ENCODE measurements around the gene CD1D. TPM values are rescaled to one million over a fixed set of nuclear protein-coding genes. Genes with fewer than 3 reads are reported as not detected.

CD1D gene
- total RNA-seq, 1 experiment from 2014 or later, result not detected

DNA sequence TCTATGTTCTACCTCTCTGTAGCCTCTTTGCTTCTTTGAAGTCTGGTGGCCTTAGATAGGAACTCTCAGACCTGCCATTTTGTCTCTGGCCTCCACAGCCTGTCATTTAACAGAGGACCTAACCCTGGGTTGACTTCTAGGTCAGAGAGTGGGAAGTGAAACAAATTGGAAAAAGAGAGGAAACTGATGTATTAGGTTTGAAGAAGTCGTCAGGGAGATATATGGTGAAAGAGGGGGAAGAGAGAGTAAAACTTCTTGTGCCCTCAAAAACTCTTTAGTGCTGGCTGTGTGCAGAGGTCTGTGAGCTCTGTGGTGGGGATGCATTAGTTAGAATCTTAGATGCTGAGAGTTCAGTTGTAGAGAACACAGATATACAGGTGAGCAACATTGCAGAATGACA lies 30.2 kb upstream of the CD1D start:
- POLR2A ChIA-PET, result no interaction called here
- intact Hi-C loops (cut with micrococcal nuclease), result no loop called here
- no peaks in the 10 kb centered on the region for H3K9me2 ChIP-seq (ENCODE audit: insufficient read depth)
- H4K20me1 ChIP-seq (ENCODE audit: insufficient read depth), result no peaks in the 10 kb centered on the region
- no peak overlapping the region for H3K9ac ChIP-seq (ENCODE audit: low read length)
- CTCF ChIA-PET, result no interaction called here
- no peak overlapping the region for H3K27ac ChIP-seq (ENCODE audit: low read depth, low read length)
- RAD21 ChIA-PET (ENCODE audit: low non-redundant PET in 1 of 2, low total read pairs in 2 of 2, uncharacterized antibody in 2 of 2, unreplicated experiment in 2 of 2), result no interaction called here
- no peaks in the 10 kb centered on the region for H3K79me2 ChIP-seq (ENCODE audit: insufficient read depth, low read length)
- H3K4me3 ChIP-seq (replicated peaks in 1 of 2; ENCODE audit: low read depth in 1 of 2, low read length in 2 of 2), result no peak overlapping the region
- TF ChIP-seq SP1 (IDR thresholded peaks at IDR 0.05; ENCODE audit: low read depth), result no peak
- TF ChIP-seq, protein P1, sequence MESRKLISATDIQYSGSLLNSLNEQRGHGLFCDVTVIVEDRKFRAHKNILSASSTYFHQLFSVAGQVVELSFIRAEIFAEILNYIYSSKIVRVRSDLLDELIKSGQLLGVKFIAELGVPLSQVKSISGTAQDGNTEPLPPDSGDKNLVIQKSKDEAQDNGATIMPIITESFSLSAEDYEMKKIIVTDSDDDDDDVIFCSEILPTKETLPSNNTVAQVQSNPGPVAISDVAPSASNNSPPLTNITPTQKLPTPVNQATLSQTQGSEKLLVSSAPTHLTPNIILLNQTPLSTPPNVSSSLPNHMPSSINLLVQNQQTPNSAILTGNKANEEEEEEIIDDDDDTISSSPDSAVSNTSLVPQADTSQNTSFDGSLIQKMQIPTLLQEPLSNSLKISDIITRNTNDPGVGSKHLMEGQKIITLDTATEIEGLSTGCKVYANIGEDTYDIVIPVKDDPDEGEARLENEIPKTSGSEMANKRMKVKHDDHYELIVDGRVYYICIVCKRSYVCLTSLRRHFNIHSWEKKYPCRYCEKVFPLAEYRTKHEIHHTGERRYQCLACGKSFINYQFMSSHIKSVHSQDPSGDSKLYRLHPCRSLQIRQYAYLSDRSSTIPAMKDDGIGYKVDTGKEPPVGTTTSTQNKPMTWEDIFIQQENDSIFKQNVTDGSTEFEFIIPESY (IDR thresholded peaks at IDR 0.05; ENCODE audit: extremely low read depth, insufficient replicate concordance, low read length), result no peak
- no peak for TF ChIP-seq CEBPB (IDR thresholded peaks at IDR 0.05; ENCODE audit: low read depth)
- no peaks in the 10 kb centered on the region for H3K9me3 ChIP-seq (ENCODE audit: control insufficient read depth in 1 of 2, insufficient read depth in 1 of 2, low read depth in 1 of 2, low read length in 2 of 2)
- no peak for DNase-seq (ENCODE audit: low read depth, low spot score)
- peaks cover 3 to 17% of the 10 kb centered on the region in 2 experiments; a peak in 3 of 4 replicates for H3K4me1 ChIP-seq (ENCODE audit: control insufficient read depth in 1 of 2, insufficient read depth in 2 of 2, low read length in 2 of 2)
- peak overlapping the region; percentile 79; the same call in 1 of the 2 replicates for H3K4me2 ChIP-seq (ENCODE audit: low read length)
- no peak for ATAC-seq
- H3K27me3 ChIP-seq (ENCODE audit: insufficient read depth, low read length), result peaks cover 19% of the 10 kb centered on the region
- no peaks in the 10 kb centered on the region for H3K36me3 ChIP-seq (ENCODE audit: control insufficient read depth in 1 of 2, insufficient read depth in 2 of 2, low read length in 2 of 2)
- peak overlapping the region; percentile 81 for H2AFZ ChIP-seq (ENCODE audit: low read depth, low read length, poor library complexity, severe bottlenecking)
- no TSS peak for BruUV-seq (replicated peaks)

DNA sequence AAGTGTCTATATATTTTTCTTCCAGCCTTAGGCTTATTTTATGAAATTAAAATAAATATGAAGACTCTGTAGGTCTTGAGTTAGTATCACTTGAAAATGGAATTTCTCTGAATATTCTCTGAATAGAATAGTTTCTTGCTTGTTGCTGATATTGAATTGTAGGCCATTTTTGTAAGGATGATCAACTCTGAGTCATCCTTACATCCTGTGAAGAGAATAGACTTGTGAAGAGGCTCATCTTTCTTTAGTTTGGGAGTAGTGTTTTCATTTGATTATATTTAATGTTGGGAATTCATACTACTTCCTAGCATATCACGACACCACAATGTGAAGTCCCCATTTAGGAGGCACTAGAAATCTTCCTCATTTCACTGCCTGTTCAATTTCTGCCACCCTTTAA lies 27.5 kb upstream of the CD1D start:
- BruUV-seq (replicated peaks), result no TSS peak
- H4K20me1 ChIP-seq (ENCODE audit: insufficient read depth), result no peaks in the 10 kb centered on the region
- H3K4me2 ChIP-seq (ENCODE audit: low read length), result no peak overlapping the region
- no peaks in the 10 kb centered on the region for H3K79me2 ChIP-seq (ENCODE audit: insufficient read depth, low read length)
- H3K4me3 ChIP-seq (replicated peaks in 1 of 2; ENCODE audit: low read depth in 1 of 2, low read length in 2 of 2), result no peak overlapping the region
- no peak overlapping the region for H3K27ac ChIP-seq (ENCODE audit: low read depth, low read length)
- H3K9ac ChIP-seq (ENCODE audit: low read length), result no peak overlapping the region
- no peak for ATAC-seq
- no peak for DNase-seq (ENCODE audit: low read depth, low spot score)
- ChIA-PET POLR2A (no interaction called here), RAD21 (ENCODE audit: low non-redundant PET in 1 of 2, low total read pairs in 2 of 2, uncharacterized antibody in 2 of 2, unreplicated experiment in 2 of 2) (no interaction called here), CTCF (no interaction called here)
- H3K9me2 ChIP-seq (ENCODE audit: insufficient read depth), result no peaks in the 10 kb centered on the region
- no peaks in the 10 kb centered on the region for H3K9me3 ChIP-seq (ENCODE audit: control insufficient read depth in 1 of 2, insufficient read depth in 1 of 2, low read depth in 1 of 2, low read length in 2 of 2)
- intact Hi-C loops (cut with micrococcal nuclease), result no loop called here
- H3K36me3 ChIP-seq (ENCODE audit: control insufficient read depth in 1 of 2, insufficient read depth in 2 of 2, low read length in 2 of 2), result no peaks in the 10 kb centered on the region
- peaks cover 19% of the 10 kb centered on the region for H3K27me3 ChIP-seq (ENCODE audit: insufficient read depth, low read length)
- no peak overlapping the region for H2AFZ ChIP-seq (ENCODE audit: low read depth, low read length, poor library complexity, severe bottlenecking)
- peaks cover 3 to 14% of the 10 kb centered on the region in 2 experiments; a peak in 3 of 4 replicates for H3K4me1 ChIP-seq (ENCODE audit: control insufficient read depth in 1 of 2, insufficient read depth in 2 of 2, low read length in 2 of 2)
- TF ChIP-seq, protein P2, sequence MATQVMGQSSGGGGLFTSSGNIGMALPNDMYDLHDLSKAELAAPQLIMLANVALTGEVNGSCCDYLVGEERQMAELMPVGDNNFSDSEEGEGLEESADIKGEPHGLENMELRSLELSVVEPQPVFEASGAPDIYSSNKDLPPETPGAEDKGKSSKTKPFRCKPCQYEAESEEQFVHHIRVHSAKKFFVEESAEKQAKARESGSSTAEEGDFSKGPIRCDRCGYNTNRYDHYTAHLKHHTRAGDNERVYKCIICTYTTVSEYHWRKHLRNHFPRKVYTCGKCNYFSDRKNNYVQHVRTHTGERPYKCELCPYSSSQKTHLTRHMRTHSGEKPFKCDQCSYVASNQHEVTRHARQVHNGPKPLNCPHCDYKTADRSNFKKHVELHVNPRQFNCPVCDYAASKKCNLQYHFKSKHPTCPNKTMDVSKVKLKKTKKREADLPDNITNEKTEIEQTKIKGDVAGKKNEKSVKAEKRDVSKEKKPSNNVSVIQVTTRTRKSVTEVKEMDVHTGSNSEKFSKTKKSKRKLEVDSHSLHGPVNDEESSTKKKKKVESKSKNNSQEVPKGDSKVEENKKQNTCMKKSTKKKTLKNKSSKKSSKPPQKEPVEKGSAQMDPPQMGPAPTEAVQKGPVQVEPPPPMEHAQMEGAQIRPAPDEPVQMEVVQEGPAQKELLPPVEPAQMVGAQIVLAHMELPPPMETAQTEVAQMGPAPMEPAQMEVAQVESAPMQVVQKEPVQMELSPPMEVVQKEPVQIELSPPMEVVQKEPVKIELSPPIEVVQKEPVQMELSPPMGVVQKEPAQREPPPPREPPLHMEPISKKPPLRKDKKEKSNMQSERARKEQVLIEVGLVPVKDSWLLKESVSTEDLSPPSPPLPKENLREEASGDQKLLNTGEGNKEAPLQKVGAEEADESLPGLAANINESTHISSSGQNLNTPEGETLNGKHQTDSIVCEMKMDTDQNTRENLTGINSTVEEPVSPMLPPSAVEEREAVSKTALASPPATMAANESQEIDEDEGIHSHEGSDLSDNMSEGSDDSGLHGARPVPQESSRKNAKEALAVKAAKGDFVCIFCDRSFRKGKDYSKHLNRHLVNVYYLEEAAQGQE (IDR thresholded peaks at IDR 0.05; ENCODE audit: low read depth), result no peak
- TF ChIP-seq, protein P3, sequence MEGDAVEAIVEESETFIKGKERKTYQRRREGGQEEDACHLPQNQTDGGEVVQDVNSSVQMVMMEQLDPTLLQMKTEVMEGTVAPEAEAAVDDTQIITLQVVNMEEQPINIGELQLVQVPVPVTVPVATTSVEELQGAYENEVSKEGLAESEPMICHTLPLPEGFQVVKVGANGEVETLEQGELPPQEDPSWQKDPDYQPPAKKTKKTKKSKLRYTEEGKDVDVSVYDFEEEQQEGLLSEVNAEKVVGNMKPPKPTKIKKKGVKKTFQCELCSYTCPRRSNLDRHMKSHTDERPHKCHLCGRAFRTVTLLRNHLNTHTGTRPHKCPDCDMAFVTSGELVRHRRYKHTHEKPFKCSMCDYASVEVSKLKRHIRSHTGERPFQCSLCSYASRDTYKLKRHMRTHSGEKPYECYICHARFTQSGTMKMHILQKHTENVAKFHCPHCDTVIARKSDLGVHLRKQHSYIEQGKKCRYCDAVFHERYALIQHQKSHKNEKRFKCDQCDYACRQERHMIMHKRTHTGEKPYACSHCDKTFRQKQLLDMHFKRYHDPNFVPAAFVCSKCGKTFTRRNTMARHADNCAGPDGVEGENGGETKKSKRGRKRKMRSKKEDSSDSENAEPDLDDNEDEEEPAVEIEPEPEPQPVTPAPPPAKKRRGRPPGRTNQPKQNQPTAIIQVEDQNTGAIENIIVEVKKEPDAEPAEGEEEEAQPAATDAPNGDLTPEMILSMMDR (IDR thresholded peaks at IDR 0.05 in 2 of 3, conservative IDR thresholded peaks at IDR 0.05 in 1 of 3; ENCODE audit: borderline replicate concordance in 1 of 3, insufficient read depth in 1 of 3, low read depth in 2 of 3, low read length in 2 of 3), result no peak
- no peak for TF ChIP-seq ZFX (IDR thresholded peaks at IDR 0.05)
- no peak for TF ChIP-seq SRF (IDR thresholded peaks at IDR 0.05; ENCODE audit: low read depth)
- TF ChIP-seq CBX3 (IDR thresholded peaks at IDR 0.05; ENCODE audit: low read depth), result no peak
- TF ChIP-seq ZNF274 (IDR thresholded peaks at IDR 0.05; ENCODE audit: low read depth, low read length), result no peak
- no peak for TF ChIP-seq POLR2AphosphoS5 (IDR thresholded peaks at IDR 0.05; ENCODE audit: low read depth, low read length)
- no peak for TF ChIP-seq CEBPB (IDR thresholded peaks at IDR 0.05; ENCODE audit: low read depth)
- TF ChIP-seq EZH2 (IDR thresholded peaks at IDR 0.05), result no peak
- no peak for TF ChIP-seq YY1 (IDR thresholded peaks at IDR 0.05; ENCODE audit: extremely low read depth, insufficient replicate concordance, low read depth, low read length)

All from HCT116 (cell line).